K562 (cell line): Measurements from ENCODE around the gene LAMP1. TPM values are rescaled to one million over a fixed set of nuclear protein-coding genes. Genes with fewer than 3 reads are reported as not detected.

Experiments used
- BMI1 ChIP-seq: fragments of 150-350 bp; IDR thresholded peaks from 2 replicates; pipeline ENCODE4 v1.6.1; 2014; ENCODE audit warnings: low read length
- CBX5 ChIP-seq: IDR thresholded peaks from 2 replicates; pipeline ENCODE4 v1.6.1; 2014; ENCODE audit warnings: low read depth, borderline replicate concordance
- GTF2F1 ChIP-seq: IDR thresholded peaks from 2 replicates; pipeline ENCODE4 v1.6.1; 2011; ENCODE audit warnings: low read depth, low read length, improper control_type of control experiment
- PBX2 ChIP-seq, 2 experiments: IDR thresholded peaks in 1 of 2; conservative IDR thresholded peaks in 1 of 2; 2 replicates each; pipeline ENCODE4 v1.6.1; 2016; ENCODE audit warnings: low read depth in 2 of 2, mild to moderate bottlenecking in 1 of 2, missing compliant biosample characterization in 1 of 2, missing genetic modification characterization in 1 of 2, moderate library complexity in 1 of 2
- PHF20 ChIP-seq: fragments of 450-650 bp; IDR thresholded peaks from 2 replicates; pipeline ENCODE4 v1.6.1; 2018; ENCODE audit not compliant: partially characterized antibody
- STAG1 ChIP-seq: sonication (generic); formaldehyde crosslinking; IDR thresholded peaks from 2 replicates; pipeline ENCODE4 v1.5.0; 2020; ENCODE audit warnings: missing genetic modification reagents, borderline replicate concordance
- ZBTB2 ChIP-seq: fragments of 450-650 bp; IDR thresholded peaks from 2 replicates; pipeline ENCODE4 v1.6.1; 2016; ENCODE audit warnings: antibody characterized with exemption
- ZNF384 ChIP-seq: IDR thresholded peaks from 2 replicates; pipeline ENCODE4 v1.6.1; 2012; ENCODE audit warnings: low read depth, low read length, improper control_type of control experiment
- ZNF695 ChIP-seq: fragments of 450-650 bp; formaldehyde crosslinking; IDR thresholded peaks from 2 replicates; pipeline ENCODE4 v1.4.0; 2020; ENCODE audit warnings: mild to moderate bottlenecking, moderate library complexity
- ZNF740 ChIP-seq, 3 experiments: fragments of 200-800 bp in 1 of 3; sonication (Bioruptor generic) in 1 of 3; sonication (generic) in 1 of 3; formaldehyde crosslinking in 1 of 3; IDR thresholded peaks; 2 replicates each; pipeline versions ENCODE4 v1.6.1 to v1.8.0; 2016 to 2022; ENCODE audit warnings: mild to moderate bottlenecking in 2 of 3, missing compliant biosample characterization in 2 of 3, missing genetic modification characterization in 2 of 3, missing genetic modification reagents in 1 of 3
- polyA plus RNA-seq, 8 experiments: library from polyadenylated mRNA; depleted of rRNA in 4 of 8; stranded (reverse) in 5 of 8; unstranded in 3 of 8; fragments of >200 nt; fragmentation: Nextera tagmentation in 2 of 8; fragmentation: Illumina TruSeq in 1 of 8; extraction: Ambion mirVana in 2 of 8; extraction: Trizol in 1 of 8; gene quantifications; 2 replicates each; pipeline versions ENCODE4 v1.2.1 to v1.2.3, GENCODE V29; 2011 to 2014; ENCODE audit warnings: inconsistent platforms in 1 of 8, missing spikeins in 1 of 8
- total RNA-seq, 7 experiments: library from RNA; depleted of rRNA in 6 of 7; stranded (reverse); fragments of >200 nt in 6 of 7; fragmentation: Illumina TruSeq in 2 of 7; extraction: Trizol in 2 of 7; gene quantifications; 2 replicates each; pipeline versions ENCODE4 v1.2.1 to v1.2.3, GENCODE V29; 2011 to 2021; ENCODE audit warnings: low replicate concordance in 1 of 7

The LAMP1 gene
- total and polyA plus RNA-seq, 9 of the 15 experiments (the other 6 are each of a cell fraction or from before 2014, with no cell fraction given) = 2.2 to 70.1 (median 30.5) TPM

- no peak for TF ChIP-seq ZNF740 (CRISPR knock-in tag; IDR thresholded peaks at IDR 0.05)
- TF ChIP-seq ZNF740 (tag; IDR thresholded peaks at IDR 0.05) = no peak
- no peak for TF ChIP-seq ZNF384
- TF ChIP-seq ZNF695 = no peak
- no peak for TF ChIP-seq BMI1
- no peak for TF ChIP-seq PBX2 (CRISPR knock-in tag; IDR thresholded peaks at IDR 0.05; ENCODE audit: low read depth)
- TF ChIP-seq PBX2 (tag; conservative IDR thresholded peaks at IDR 0.05; ENCODE audit: low read depth) = no peak
- TF ChIP-seq STAG1 (CRISPR knock-in tag) = no peak
- TF ChIP-seq CBX5 = no peak
- no peak for TF ChIP-seq PHF20
- no peak for TF ChIP-seq ZBTB2
- TF ChIP-seq GTF2F1 = no peak
Measured at GRCh38 chr13:113272031-113272430, 25.0 kb upstream of the LAMP1 start (continued).
